KOPT-K1 (cell line): ENCODE data around the gene ADAM33.

ENCODE experiments used
- H3K27ac ChIP-seq: fragments of 200-600 bp; sonication (generic); 2 replicates; pipeline ENCODE4 v1.5.1; 2016; ENCODE audit warnings: antibody characterized with exemption, mild to moderate bottlenecking, low read depth, low read length; ENCODE audit not compliant: poor library complexity, severe bottlenecking
- H3K36me3 ChIP-seq: fragments of 200-600 bp; sonication (generic); 2 replicates; pipeline ENCODE4 v1.5.1; 2017; ENCODE audit warnings: antibody characterized with exemption, mild to moderate bottlenecking, low read length, moderate library complexity; ENCODE audit not compliant: insufficient read depth
- H3K9me3 ChIP-seq: fragments of 200-600 bp; sonication (generic); 2 replicates; pipeline ENCODE4 v1.5.1; 2017; ENCODE audit warnings: antibody characterized with exemption, low read length, mild to moderate bottlenecking; ENCODE audit not compliant: insufficient read depth, poor library complexity, severe bottlenecking

The ADAM33 gene, protein sequence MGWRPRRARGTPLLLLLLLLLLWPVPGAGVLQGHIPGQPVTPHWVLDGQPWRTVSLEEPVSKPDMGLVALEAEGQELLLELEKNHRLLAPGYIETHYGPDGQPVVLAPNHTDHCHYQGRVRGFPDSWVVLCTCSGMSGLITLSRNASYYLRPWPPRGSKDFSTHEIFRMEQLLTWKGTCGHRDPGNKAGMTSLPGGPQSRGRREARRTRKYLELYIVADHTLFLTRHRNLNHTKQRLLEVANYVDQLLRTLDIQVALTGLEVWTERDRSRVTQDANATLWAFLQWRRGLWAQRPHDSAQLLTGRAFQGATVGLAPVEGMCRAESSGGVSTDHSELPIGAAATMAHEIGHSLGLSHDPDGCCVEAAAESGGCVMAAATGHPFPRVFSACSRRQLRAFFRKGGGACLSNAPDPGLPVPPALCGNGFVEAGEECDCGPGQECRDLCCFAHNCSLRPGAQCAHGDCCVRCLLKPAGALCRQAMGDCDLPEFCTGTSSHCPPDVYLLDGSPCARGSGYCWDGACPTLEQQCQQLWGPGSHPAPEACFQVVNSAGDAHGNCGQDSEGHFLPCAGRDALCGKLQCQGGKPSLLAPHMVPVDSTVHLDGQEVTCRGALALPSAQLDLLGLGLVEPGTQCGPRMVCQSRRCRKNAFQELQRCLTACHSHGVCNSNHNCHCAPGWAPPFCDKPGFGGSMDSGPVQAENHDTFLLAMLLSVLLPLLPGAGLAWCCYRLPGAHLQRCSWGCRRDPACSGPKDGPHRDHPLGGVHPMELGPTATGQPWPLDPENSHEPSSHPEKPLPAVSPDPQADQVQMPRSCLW

DNA sequence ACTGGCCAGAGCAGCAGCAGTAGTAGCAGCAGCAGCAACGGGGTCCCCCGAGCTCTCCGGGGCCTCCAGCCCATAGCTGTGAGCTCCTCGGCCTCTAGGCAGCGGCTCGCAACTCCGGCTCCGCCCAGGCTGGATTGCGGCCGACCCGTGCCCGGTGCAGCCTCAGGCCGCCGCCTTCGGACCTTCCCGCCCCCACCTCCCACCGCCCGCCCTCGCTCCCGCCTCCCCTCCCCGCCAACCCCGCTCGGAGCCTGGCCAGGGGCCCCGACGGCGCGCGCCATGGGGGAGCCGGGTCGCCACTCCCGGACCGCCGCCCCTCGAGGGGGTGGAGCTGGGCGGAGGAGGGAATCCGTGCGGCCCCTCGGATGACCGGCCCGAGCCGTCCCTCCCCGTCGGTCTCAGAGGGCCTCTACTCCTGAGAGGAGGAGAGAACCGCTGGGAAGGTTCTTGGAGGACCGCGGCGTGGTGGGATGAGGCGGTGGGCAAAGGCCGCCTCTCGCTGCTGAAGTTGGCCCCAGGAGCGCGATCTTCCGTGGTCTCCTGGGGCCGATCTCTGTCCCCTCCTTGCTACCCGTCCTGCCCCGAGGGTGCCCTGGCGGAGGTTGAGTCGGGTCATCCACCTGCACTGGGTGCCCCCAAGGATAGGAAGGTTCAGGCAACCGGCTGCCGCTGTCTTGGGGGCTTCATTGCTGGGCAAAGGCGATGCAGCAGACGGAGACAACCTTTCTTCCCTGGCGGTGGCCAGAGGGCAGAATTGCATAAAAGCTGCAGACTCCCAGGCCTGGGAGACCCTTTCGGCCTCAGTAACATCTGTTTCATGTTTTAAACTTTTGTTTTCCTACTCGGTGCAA is at the start of gene ADAM33:
Gene ADAM33, minus strand, starts transcription at position 80 of the 851 bp plus-strand sequence. Its CDS starts 6 bp downstream, at position 74.
- Histone ChIP-seq H3K9me3 (no peaks in the 10 kb centered on the region), H3K36me3 (no peaks in the 10 kb centered on the region), H3K27ac (no peak within 1 kb of the TSS)

DNA sequence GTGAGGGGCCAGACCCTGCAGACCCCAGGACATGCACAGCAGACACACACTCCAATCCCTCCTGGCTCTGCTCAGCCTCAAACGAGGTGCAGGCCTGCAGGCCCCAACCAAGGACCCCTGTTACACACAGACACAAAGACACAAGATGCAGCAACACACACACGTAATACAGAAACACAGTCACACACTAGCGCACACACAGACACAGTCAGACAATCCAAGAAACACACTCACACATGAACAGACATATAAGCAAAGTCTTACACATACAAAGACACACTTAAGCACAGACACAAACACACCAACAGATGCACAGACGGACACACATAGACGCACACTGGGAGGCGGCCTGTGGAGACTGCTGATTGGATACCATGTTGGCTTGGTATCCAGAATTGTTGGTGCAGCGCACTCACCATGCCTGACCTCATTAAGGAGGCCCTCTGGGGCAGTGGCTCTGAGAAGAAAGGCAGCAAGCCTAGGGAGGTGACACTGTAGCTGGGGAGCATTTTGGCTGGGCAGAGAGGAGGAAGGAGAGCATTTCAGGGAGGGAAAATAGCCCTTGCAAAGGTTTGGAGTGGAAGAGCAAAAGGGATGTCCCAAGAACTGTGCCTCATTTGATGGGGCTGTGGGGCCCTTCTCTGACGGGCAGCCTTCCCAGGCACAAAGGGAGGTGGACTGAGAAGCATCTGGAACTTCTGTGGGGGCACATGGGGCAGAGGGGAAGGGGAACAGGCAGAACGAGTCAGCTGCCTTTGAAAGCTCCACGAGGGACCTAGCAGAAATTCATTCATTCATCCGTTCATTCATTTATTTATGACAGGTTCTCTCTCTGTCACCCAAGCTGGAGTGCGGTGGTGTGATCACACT is 49.2 kb upstream of the ADAM33 start:
- H3K9me3 ChIP-seq, result no peaks in the 10 kb centered on the region
- H3K27ac ChIP-seq, result no peak overlapping the region
- H3K36me3 ChIP-seq, result no peaks in the 10 kb centered on the region

DNA sequence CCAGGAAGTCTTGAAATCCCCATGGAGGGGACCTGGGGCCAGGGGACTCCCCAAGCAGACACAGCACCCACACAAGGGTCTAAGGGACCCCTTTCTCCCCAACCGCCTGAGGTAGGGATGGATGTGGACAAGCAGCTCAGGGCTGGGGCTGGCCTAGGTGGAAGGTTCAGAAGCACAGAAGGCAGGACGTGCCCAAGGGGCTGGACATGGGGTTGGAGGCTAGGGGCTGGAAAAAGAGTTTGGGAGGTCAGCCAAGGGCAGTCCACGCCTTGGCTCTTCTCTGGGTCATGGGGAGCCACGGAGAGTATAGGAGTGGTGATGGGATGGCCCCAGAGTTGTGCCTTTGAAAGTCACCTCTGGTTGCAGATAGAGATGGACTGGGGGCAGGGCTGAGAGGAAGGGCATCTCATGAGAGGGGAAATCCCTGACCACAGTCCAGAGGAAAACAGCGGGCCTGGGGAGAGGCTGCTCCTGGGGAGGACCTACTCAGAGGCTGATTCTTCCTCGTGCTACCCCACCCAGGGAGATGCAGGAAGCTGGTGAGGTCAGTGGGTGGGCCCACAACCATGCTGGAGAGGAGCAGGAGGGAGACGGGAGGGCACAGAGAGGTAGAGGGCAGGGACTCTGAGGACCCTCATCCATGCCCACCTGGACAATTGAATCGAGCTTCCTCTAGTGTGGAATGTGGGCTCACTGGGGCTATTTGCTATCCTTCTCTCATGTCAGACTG is 48.2 kb upstream of the ADAM33 start:
- H3K9me3 ChIP-seq, result no peaks in the 10 kb centered on the region
- no peaks in the 10 kb centered on the region for H3K36me3 ChIP-seq
- H3K27ac ChIP-seq, result no peak overlapping the region

DNA sequence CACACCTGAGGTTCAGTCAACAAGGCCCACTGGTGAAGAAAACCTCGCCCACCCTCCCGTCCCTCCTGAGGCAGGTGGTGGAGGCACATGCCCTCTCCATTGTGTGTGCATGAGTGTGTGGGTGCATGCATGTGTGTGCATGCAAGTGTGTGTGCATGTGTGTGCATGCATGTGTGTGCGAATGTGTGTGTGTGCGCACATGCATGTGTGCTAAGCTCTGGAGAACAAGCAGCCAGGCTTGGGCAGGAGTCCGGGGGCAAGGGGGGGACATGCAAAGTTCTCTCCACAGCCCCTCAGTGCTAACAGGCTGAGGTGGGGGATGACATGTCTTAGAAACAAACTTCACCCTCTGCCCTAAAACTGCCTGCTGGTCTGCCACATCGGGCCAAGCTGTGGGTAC is 47.6 kb upstream of the ADAM33 start:
- no peaks in the 10 kb centered on the region for H3K9me3 ChIP-seq
- no peaks in the 10 kb centered on the region for H3K36me3 ChIP-seq
- no peak overlapping the region for H3K27ac ChIP-seq

DNA sequence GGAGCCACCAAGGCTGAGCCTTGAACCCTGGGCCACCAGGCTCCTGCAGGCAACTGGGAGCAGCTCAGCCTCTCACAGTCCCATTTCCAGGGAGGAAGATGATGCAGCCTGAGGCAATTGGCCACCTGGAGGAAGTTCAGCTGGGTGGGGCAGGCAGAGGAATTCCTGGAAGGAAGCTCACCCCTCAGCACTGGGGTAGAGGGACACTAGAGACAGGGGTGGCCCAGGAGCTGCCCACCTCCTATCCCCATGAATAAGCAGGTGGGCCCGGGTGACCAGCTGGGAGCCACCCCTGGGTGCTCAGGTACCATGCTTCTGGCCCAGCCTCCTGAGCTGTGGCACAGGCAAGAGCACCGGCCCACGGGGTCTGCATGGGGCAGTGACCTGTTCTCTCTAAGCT is 47.1 kb upstream of the ADAM33 start:
- H3K27ac ChIP-seq, result no peak overlapping the region
- H3K9me3 ChIP-seq, result no peaks in the 10 kb centered on the region
- H3K36me3 ChIP-seq, result no peaks in the 10 kb centered on the region

DNA sequence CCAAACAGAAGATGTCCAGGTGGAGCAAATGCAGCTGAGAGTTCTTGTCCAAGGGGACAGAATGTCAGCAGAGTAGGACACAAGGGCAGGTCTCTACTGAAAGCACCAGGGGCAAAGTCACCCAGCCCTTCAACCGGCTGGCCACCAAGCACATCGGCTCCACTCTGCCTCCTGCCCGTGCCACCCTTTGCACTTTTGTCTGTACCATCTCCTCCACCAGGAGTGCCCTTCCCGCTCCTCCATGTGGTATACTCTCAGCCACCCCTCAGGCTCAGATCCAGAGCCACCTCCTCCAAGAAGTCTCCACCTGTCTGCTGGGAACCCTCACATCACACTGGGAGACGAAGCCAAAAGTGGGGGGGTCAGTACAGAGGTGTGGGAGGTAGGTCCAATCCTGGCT is 46.5 kb upstream of the ADAM33 start:
- no peak overlapping the region for H3K27ac ChIP-seq
- H3K9me3 ChIP-seq, result no peaks in the 10 kb centered on the region
- no peaks in the 10 kb centered on the region for H3K36me3 ChIP-seq

DNA sequence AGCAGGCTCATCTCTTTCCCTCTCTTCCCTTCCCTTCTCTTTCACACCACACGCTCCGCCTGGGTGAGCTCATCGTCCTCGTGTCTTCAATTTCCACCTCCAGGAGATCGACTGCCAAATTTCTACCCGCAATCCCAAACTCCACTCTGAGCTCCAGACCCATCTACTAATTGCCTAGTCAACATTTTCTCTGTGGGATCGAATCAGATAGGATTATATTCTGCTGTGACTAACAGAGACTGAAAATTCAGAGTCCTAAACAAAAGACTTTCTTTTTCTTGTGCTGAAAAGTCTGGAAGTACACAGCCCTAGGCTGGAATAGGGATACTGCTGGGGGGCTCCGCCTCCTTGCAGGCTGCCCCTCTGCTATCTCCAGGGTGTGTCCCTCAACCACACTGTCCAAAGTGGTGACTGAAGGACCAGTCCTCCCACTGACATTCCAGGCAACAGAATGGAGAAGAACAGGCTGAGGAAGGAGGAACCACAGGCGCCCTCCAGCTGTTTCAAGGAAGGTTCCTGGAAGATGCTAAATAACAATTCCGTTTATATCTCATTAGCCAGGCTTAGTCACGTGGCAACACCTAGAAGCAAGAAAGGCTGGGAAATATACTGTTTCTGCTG is 45.7 kb upstream of the ADAM33 start:
- Histone ChIP-seq H3K27ac (no peak overlapping the region), H3K9me3 (no peaks in the 10 kb centered on the region)

DNA sequence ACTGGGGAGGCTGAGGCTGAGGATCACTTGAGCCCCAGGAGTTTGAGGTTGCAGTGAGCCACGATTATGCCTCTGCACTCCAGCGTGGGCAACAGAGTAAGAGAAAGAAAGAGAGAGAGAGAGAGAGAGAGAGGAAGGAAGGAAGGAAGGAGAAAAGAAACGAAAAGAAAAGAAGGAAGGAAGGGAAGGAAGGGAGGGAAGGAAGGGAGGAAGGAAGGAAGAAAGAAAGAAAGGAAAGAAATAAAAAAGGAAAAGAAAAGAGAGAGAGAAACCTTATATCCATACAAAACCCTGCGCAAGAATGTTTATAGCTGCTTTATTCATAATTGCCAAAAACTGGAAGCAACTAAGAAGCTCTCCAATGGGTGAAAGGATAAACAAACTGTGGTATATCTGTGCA is 42.5 kb upstream of the ADAM33 start:
- no peaks in the 10 kb centered on the region for H3K36me3 ChIP-seq
- no peaks in the 10 kb centered on the region for H3K9me3 ChIP-seq
- no peak overlapping the region for H3K27ac ChIP-seq

More for the DNA sequence above, 45.7 kb upstream of the ADAM33 start:
- no peaks in the 10 kb centered on the region for H3K36me3 ChIP-seq

DNA sequence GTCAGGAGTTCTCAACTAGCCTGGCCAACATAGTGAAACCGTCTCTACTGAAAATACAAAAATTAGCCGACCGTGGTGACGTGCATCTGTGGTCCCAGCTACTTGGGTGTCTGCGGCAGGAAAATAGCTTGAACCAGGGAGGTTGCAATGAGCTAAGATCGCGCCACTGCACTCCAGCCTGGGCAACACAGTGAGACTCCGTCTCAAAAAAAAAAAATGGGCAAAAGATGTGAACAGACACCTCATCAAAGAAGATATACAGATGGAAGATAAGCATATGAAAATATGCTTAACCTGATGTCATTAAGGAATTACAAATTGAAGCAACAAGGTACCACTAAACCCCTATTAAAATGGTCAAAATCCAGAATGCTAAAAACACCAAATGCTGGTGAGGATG is 41.5 kb upstream of the ADAM33 start:
- no peaks in the 10 kb centered on the region for H3K36me3 ChIP-seq
- no peaks in the 10 kb centered on the region for H3K9me3 ChIP-seq
- H3K27ac ChIP-seq, result no peak overlapping the region

DNA sequence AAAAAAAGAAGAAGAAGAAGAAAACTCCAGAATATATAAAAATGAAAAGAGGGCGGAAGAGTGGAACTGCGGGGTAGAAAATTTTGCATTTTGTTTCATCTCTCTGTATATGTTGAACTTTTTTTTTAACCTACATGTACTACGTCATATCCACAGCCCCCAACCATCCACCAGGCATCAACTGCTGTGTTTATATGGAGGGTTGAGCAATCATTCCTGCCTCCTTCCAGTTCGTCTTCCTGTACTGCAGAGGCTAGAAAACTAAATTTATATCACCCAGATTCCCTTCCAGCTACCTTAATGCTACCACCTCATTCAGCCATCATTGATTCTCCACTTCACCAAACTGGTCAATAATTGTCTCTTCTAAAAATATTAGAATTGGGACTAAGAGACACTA is 40.1 kb upstream of the ADAM33 start:
- no peaks in the 10 kb centered on the region for H3K9me3 ChIP-seq
- no peak overlapping the region for H3K27ac ChIP-seq
- H3K36me3 ChIP-seq, result no peaks in the 10 kb centered on the region

DNA sequence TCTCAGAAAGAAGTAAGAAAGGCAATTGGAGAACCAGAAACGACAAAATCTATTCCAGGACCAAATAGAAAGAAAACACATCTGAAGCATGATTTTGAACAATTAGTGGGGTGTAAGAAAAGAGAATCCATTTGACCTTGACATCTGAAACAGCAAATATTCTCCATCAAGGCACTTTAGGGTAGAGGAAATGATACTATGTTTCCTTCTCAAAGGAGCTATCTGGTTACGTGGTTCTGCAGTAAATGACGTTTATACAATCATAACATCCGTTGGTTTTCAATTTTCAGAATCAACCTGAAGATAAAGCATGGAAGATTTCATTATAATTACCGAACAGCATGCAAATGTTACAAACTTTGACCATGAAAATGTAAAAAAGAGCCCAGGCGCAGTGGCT is 38.8 kb upstream of the ADAM33 start:
- H3K27ac ChIP-seq, result no peak overlapping the region
- H3K9me3 ChIP-seq, result no peaks in the 10 kb centered on the region
- no peaks in the 10 kb centered on the region for H3K36me3 ChIP-seq

DNA sequence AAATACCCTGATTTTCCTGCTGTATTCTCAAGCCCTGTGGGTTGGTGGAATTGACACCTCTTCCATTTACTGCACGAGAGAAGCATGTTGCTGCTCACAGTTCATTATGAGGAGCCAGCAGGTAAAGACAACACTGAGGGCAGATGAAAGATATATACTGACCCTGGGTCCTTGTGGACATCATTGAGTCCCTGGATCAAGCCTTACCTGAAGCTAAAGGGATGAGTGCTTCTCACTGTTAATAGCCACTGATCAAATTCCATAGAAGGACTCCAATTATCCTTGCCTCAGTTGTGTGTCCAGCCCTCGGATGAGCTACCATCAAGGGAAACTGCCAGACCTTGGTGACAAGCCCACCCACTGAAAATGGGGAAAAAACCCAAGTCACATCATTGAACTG is 38.3 kb upstream of the ADAM33 start:
- no peak overlapping the region for H3K27ac ChIP-seq
- H3K9me3 ChIP-seq, result no peaks in the 10 kb centered on the region
- H3K36me3 ChIP-seq, result no peaks in the 10 kb centered on the region

DNA sequence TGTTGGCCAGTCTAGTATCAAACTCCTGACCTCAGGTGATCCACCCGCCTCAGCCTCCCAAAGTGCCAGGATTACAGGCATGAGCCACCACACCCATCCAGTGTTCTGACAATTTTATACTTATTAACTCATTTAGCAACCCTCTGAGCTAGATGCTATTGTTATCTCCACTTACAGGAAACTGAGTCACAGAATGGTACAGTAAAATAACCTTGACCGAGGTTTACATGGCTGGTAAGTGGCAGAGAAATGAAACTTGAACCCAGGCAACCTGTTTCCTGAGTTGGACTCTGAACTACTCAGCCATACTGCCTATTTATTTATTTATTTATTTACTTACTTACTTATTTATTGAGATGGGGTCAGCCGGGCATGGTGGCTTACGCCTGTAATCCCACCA is 37.2 kb upstream of the ADAM33 start:
- no peak overlapping the region for H3K27ac ChIP-seq
- no peaks in the 10 kb centered on the region for H3K36me3 ChIP-seq
- H3K9me3 ChIP-seq, result no peaks in the 10 kb centered on the region
